Coronary artery (tissue), 2 donors: Measurements from ENCODE around the gene TDRD7.

ENCODE experiments used
- DNase-seq: peaks from one replicate; pipeline ENCODE4 v3.0.0-alpha.2; 2017; ENCODE audit warnings: low spot score
- H3K27ac ChIP-seq, 2 donors: fragments of 200-600 bp; sonication (generic); one replicate each; pipeline ENCODE4 v1.5.1; 2016 to 2019
- H3K4me3 ChIP-seq: fragments of 200-600 bp; sonication (generic); 2 replicates; pipeline ENCODE4 v1.5.1; 2016; ENCODE audit warnings: mild to moderate bottlenecking, moderate library complexity
- TF ChIP-seq, protein P1 (sequence below): fragments of 200-600 bp; sonication (generic); IDR thresholded peaks from one replicate; pipeline ENCODE4 v1.5.1; 2019; ENCODE audit warnings: antibody characterized with exemption

Gene TDRD7

DNA sequence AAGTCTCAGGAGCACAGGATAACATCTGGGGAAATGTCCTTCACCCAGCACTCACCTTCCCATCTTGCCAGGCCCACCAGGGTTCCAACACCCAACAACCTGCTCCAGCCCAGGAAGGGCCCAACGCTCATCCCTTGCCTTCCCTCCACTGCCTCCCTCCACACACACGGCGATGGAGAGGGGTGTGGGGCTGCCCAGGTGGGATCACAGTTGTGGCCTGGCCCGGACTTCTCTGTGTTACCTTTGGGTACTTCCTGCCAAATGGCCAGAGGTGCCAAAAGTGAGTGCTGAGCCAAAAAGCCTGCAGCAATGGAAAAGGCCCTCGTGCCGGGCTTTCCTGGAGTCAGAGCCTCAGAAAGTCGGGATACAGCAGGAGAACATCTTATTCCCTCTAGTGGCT is 15.6 kb upstream of the TDRD7 start:
- H3K27ac ChIP-seq, result no peak overlapping the region
- TF ChIP-seq, protein P1, sequence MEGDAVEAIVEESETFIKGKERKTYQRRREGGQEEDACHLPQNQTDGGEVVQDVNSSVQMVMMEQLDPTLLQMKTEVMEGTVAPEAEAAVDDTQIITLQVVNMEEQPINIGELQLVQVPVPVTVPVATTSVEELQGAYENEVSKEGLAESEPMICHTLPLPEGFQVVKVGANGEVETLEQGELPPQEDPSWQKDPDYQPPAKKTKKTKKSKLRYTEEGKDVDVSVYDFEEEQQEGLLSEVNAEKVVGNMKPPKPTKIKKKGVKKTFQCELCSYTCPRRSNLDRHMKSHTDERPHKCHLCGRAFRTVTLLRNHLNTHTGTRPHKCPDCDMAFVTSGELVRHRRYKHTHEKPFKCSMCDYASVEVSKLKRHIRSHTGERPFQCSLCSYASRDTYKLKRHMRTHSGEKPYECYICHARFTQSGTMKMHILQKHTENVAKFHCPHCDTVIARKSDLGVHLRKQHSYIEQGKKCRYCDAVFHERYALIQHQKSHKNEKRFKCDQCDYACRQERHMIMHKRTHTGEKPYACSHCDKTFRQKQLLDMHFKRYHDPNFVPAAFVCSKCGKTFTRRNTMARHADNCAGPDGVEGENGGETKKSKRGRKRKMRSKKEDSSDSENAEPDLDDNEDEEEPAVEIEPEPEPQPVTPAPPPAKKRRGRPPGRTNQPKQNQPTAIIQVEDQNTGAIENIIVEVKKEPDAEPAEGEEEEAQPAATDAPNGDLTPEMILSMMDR, result no peak
- no peak for DNase-seq
- no peak overlapping the region for H3K4me3 ChIP-seq

DNA sequence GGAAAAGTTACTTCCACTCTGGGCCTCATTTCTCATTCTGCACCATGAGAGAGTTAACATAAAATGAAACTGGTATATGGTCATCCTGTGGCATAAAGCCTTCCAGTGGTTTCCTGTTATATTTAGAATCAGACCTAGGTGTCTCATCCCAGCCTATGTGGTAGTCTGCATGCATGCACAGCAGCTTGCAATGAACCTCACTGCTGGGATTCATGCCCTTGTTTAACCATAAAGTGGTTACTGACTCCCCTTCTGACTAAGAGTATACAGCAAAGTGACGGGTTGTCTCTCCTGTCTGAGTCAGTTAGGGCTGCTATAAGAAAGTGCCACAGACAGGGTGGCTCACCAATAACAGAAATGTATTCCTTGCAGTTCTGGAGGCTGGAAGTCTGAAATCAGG is 14.7 kb upstream of the TDRD7 start:
- DNase-seq, result no peak
- no peak overlapping the region for H3K4me3 ChIP-seq
- no peak overlapping the region for H3K27ac ChIP-seq
- TF ChIP-seq, protein P1, result no peak

DNA sequence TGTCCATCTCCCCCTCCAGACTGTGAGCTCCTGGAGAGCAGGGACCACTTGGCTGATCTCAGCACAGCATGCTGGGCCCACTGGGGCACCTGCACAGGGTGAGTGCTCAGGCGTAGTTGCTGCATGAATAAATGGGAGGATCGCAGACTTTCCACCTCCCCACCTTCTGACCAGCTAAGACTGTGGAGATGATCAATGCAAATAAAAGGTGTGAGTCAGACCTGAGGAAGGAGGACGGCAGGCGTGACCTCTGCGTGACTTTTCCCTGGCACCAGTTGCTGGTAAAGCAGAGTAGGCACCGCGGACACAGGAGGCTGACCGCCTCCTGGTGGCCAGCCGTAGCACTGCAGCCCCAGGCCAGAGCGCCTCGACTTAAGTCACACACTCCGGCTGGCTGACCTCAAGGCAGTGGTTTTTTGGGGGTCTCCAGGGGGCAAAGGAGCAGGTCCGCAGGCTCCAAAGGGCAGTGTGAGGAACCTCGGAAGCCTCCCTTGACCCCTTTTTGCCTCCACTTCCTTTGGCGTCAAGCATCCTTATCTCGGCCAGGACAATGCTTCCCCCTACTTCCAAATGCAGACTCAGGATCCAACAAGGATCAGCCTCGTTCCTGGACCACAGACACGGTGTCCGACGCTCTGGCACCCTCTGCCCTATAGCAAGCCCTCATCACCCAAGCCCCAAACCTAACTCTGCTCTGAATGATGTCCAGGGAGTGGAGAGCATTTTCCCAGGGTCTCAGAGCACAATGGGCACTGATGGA is 12.7 kb upstream of the TDRD7 start:
- no peak for DNase-seq
- no peak overlapping the region for H3K27ac ChIP-seq
- TF ChIP-seq, protein P1, result peak; percentile 88
- H3K4me3 ChIP-seq, result no peak overlapping the region

DNA sequence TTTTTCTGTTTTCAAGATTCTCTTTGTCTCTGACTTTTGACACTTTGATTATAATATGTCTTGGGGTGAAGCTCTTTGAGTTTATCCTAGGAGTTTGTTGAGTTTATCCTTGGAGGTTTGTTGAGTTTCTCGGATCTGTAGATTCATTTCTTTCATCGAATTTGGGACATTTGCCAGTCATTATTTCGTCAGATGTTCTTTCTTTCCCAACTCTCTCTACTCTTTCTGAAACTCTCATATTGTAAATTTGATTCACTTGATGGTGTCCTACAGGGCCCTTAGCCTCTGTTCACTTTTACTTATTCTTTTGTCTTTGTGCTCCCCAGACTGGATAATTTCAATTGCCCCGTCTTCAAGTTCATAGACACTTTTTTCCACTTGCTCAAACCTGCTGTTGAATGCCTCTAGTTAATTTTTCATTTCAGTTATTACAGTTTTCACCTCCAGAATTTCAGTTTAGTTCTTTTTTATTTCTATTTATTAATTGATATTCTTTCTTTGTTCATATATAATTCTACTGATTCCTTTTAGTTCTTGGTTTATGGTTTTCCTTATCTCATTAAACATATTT is 8.1 kb upstream of the TDRD7 start:
- TF ChIP-seq, protein P1, result no peak
- Histone ChIP-seq H3K4me3 (no peak overlapping the region), H3K27ac (no peak overlapping the region)
- DNase-seq, result no peak

DNA sequence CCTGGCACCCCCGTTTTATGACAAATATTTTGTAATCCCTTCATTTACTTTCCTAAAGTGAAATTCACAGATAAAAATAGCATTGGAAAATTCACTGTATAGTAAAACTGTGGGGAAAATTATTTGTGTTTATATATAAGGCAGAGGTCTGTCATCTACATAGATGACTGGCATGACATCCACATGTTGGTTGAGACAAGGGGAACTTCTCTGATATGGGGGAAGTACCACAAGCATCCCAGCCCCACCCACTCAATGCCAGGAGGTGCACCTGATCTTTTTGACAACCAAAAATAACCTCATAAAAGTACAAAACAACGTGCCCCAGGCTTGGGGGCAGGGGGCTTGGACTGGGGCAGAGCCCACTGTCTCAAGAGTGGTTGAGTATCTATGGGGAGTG is 6.3 kb upstream of the TDRD7 start:
- TF ChIP-seq, protein P1, result no peak
- no peak for DNase-seq
- no peak overlapping the region for H3K27ac ChIP-seq
- no peak overlapping the region for H3K4me3 ChIP-seq

DNA sequence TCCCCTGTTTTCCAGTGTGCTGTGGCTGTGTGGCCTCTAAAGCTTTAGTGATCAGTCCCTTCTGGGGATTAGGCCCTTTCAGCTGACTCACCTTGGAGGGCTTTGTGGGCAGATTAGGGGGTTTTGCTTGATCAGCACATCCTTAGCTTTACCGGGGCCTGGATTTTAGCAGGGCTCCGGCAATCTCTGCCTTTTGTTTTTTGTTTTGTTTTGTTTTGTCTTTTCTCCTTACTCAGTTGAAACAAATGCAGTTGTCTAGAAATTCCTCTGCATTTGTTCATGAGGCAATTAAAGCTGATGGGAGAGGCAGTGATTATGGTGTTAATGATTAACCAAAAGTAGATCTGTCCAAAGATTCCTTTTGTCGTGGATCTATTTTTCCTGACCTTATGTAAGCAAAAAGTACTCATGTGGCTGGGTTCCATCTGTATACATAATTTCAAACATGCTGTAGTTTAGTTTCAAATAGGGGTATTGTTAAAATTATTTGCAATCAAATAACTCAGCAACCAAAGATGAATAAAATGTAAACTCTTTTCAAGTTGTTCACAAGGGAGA is 5.2 kb upstream of the TDRD7 start:
- TF ChIP-seq, protein P1, result no peak
- Histone ChIP-seq H3K4me3 (no peak overlapping the region), H3K27ac (no peak overlapping the region)
- no peak for DNase-seq

DNA sequence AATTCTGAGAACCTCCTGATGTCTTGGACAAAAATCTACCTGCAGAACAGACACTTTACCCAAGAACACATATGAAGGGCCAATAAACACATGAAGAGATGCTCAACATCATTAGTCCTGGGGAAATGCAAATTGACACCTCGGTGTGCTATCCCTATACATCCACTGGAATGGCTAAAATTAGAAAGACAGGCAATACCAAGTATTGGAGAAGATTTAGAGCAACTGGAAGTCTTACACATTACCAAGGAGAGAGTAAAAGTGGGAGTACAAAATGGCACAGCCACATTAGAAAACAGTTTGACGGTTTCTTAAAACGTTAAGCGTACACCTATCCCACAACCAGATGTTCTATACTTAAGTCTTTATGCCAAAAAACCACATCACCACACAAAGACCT is 3.3 kb upstream of the TDRD7 start:
- TF ChIP-seq, protein P1, result no peak
- Histone ChIP-seq H3K4me3 (no peak overlapping the region), H3K27ac (no peak overlapping the region)
- no peak for DNase-seq
